Stimulated activated CD8-positive, alpha-beta memory T cell treated with anti-CD3 and anti-CD28 coated beads, Interleukin-4, amount 100 ng/mL, for 24 hours (primary cell): ENCODE measurements around the gene TTC6.

ENCODE experiments used
- DNase-seq: peaks from one replicate; pipeline ENCODE4 v3.0.0-alpha.2; 2020; ENCODE audit warnings: low read depth

Gene TTC6

DNA sequence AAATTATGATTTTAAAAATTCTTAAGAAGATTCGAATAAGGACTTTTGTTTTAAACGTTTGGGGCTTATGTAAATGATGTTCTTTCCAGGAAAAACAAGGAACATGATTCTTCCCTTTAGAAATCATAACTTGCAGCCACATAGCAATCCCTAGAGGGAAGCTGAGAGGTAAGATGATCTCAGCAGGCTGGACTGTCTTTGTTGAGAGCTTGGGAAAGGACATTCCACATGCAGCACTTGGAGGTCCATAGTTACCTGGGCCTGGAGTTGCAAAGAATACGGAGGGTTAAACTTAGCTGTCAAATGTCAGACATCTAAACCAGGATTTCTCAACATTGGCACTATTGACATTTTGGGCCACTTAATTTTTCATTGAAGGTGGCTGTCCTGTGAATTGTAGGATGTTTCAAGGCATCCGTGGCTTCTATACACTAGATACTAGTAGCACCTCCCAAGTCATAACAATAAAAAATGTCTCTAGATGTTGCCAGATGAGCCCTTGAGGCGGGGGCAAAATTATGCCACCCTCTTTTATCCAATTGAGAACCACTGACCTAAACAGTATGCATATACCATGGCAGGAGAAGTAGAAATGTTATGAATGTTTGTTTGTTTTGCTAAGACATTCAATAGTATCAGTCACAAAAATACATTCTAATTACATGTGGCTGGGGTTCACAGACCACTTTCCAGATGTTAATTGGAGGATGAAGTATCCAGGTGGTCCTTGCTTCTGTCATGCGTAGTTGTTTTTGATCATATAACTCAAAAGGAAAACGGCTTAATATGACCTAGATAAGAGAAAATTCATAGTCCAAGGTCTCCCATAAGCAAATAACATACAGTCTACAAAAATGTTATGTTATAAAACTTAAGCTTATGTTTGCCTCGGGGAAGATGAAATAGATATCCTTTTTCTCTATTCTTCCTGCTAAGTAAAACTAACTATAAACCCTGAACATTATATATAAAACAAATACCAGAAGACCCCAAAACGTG, 30.5 kb downstream of the TTC6 start:
- no peak for DNase-seq

DNA sequence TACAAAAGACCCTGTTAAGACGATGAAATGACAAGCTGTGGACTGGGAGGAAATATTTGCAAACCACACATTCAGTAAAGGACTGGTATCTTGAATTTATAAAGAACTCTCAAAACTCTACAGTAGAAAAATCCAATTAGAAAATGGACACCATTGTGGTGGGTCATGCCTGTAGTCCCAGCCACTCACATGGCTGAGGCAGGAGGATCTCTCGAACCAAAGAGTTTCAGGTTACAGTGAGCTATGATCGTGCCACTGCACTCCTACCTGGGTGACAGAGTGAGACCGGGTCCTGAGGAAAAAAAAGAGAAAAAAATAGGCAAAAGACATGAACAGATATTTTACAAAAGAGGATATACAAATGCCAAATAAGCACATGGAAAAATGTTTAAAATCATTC, 41.9 kb downstream of the TTC6 start:
- no peak for DNase-seq

DNA sequence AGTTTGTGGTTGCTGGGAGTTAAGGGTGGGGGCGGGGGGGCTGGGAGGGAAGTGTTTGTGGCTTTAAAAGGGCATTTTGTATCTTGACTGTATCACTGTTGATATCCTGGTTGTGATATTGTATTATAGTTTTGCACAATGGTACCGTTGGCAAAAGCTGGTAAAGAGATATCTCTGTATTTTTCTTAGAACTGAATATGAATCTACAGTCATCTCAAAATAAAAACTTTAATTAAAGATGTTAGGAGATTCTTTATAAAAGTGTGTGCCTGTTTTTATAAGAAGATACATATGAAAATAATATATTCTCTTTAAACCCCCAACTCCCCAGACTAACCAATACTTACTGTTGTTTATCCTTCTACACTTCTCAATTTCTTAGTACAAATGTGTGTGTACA, 43.2 kb downstream of the TTC6 start:
- no peak for DNase-seq

DNA sequence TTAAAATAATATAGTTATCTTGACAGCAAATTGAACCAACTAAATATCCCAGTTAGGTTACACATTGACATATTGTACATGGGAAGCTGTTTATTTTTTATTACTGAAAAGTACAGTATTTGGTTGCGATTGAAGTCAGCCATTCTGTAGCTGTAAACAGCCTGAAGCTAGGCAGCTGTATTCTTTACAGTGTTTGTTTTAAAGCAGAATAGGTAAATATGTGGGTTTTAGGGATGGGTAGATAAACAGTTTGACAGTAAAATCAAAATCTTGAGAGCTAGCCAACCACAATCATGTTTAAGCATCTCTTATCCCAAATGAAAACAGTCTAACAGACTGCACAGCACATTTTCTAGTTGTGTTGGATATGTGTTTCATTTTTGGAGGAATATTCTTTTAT, 45.7 kb downstream of the TTC6 start:
- no peak for DNase-seq

DNA sequence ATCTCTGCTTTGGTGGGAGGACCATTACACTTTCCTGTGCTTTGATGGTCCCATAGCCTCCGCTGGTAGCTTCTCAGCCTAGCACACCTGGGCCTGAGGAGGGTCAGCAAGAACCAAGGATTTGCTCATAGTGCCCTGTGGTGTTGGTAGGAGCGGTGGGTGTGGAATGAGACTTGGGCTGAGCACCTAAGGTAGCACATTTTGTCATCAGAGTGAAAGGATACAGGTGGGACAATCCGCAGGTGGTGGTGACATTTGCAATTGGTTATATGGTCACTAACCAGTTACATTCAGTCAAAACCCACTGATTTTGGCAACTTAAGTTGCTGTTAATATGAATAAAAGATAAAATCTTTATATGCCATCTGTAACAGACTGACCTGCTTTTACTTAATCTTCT, 46.7 kb downstream of the TTC6 start:
- DNase-seq: no peak

DNA sequence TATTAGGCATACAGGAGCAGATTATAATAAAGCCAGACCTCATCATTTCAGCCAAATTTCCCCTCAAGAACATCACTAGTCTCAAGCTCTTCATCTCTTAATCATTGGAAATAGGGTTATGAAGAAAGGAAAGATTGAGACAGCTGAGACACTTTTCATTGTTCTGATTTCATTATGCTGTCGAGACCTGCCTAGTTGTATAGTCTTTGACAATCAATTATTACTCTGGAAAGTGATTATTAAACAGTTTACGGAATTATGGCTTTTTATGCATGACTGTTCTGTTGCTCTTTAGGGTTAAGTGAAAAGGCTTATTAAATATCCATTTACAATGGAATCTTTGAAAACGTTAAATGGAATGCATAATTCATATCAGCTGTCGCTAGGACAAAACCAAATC, 48.3 kb downstream of the TTC6 start:
- DNase-seq: no peak
